Neural cell (in vitro differentiated cells): ENCODE measurements around the gene PCDHGA12. TPM values are rescaled to one million over a fixed set of nuclear protein-coding genes. Genes with fewer than 3 reads are reported as not detected.
"Not testable (repeated sequence)": the region's sequence is repeated elsewhere in the genome, so short reads cannot be mapped to it uniquely, and the experiment has no call there.

ENCODE experiments used
- H2AFZ ChIP-seq: fragments of 200-600, 300-800 bp; sonication (generic), shearing (Covaris generic); 2 replicates; pipeline ENCODE4 v1.6.0; 2014; ENCODE audit warnings: low read depth, mild to moderate bottlenecking, antibody characterized with exemption, low read length, moderate library complexity
- H3F3A ChIP-seq: fragments of 200-600 bp; shearing (Covaris generic); 2 replicates; pipeline ENCODE4 v1.6.1; 2016; ENCODE audit warnings: mild to moderate bottlenecking, moderate library complexity, mixed read lengths, antibody characterized with exemption, low read length; ENCODE audit not compliant: insufficient read depth, poor library complexity, severe bottlenecking
- H3K27ac ChIP-seq: fragments of 200-600, 300-800 bp; sonication (generic), shearing (Covaris generic); 2 replicates; pipeline ENCODE4 v1.5.1; 2014; ENCODE audit warnings: mild to moderate bottlenecking, low read length, moderate library complexity
- H3K27me3 ChIP-seq: fragments of 300-800, 200-600 bp; sonication (generic), shearing (Covaris generic); 2 replicates; pipeline ENCODE4 v1.6.0; 2014; ENCODE audit warnings: mild to moderate bottlenecking, low read depth, low read length, moderate library complexity; ENCODE audit not compliant: insufficient read depth
- H3K36me3 ChIP-seq: fragments of 300-800, 200-600 bp; sonication (generic), shearing (Covaris generic); 2 replicates; pipeline ENCODE4 v1.5.1; 2014; ENCODE audit warnings: mild to moderate bottlenecking, antibody characterized with exemption, low read length, moderate library complexity; ENCODE audit not compliant: insufficient read depth
- H3K4me2 ChIP-seq: fragments of 300-800, 200-600 bp; sonication (generic), shearing (Covaris generic); 2 replicates; pipeline ENCODE4 v1.6.0; 2014; ENCODE audit warnings: mild to moderate bottlenecking, low read length
- H3K4me3 ChIP-seq: fragments of 300-800, 200-600 bp; sonication (generic), shearing (Covaris generic); 2 replicates; pipeline ENCODE4 v1.5.1; 2014; ENCODE audit warnings: mild to moderate bottlenecking, low read length, moderate library complexity
- H3K79me2 ChIP-seq: fragments of 200-600 bp; shearing (Covaris generic); replicated peaks from 2 replicates; pipeline ENCODE4 v1.6.0; 2014; ENCODE audit warnings: mild to moderate bottlenecking, low read length, moderate library complexity; ENCODE audit not compliant: insufficient read depth
- H3K9ac ChIP-seq: fragments of 300-800, 200-600 bp; sonication (generic), shearing (Covaris generic); 2 replicates; pipeline ENCODE4 v1.6.1; 2016; ENCODE audit warnings: mild to moderate bottlenecking, low read length, mixed read lengths
- H3K9me2 ChIP-seq: fragments of 200-600 bp; shearing (Covaris generic); 2 replicates; pipeline ENCODE4 v1.6.1; 2016; ENCODE audit warnings: mild to moderate bottlenecking, low read length, mixed read lengths; ENCODE audit not compliant: insufficient read depth
- H3K9me3 ChIP-seq: fragments of 200-600, 300-800 bp; sonication (generic), shearing (Covaris generic); 2 replicates; pipeline ENCODE4 v1.6.1; 2016; ENCODE audit warnings: mild to moderate bottlenecking, mixed run types, low read length, moderate library complexity, mixed read lengths
- H4K20me1 ChIP-seq: fragments of 200-600 bp; shearing (Covaris generic); 2 replicates; pipeline ENCODE4 v1.6.1; 2016; ENCODE audit warnings: mild to moderate bottlenecking, mixed run types; ENCODE audit not compliant: insufficient read depth
- EP300 ChIP-seq: fragments of 450-650 bp; conservative IDR thresholded peaks from 2 replicates; pipeline ENCODE4 v1.6.1; 2014; ENCODE audit warnings: antibody characterized with exemption, mild to moderate bottlenecking, moderate library complexity; ENCODE audit not compliant: poor library complexity, severe bottlenecking
- EZH2 ChIP-seq: fragments of 200-600, 300-800 bp; shearing (Covaris generic), sonication (generic); IDR thresholded peaks from 2 replicates; pipeline ENCODE4 v1.6.1; 2014; ENCODE audit warnings: antibody characterized with exemption, low read length, borderline replicate concordance, mild to moderate bottlenecking; ENCODE audit not compliant: insufficient read depth, poor library complexity, severe bottlenecking
- MXI1 ChIP-seq: fragments of 450-650 bp; conservative IDR thresholded peaks from 2 replicates; pipeline ENCODE4 v1.6.1; 2014; ENCODE audit warnings: antibody characterized with exemption, mild to moderate bottlenecking; ENCODE audit not compliant: poor library complexity, severe bottlenecking
- POLR2AphosphoS5 ChIP-seq: IDR thresholded peaks from 2 replicates; pipeline ENCODE4 v1.6.1; 2012
- RAD21 ChIP-seq: fragments of 450-650 bp; conservative IDR thresholded peaks from 2 replicates; pipeline ENCODE4 v1.6.1; 2014; ENCODE audit warnings: antibody characterized with exemption, mild to moderate bottlenecking, moderate library complexity
- REST ChIP-seq: IDR thresholded peaks from 2 replicates; pipeline ENCODE4 v1.6.1; 2012; ENCODE audit warnings: borderline replicate concordance
- SMC3 ChIP-seq: fragments of 450-650 bp; conservative IDR thresholded peaks from 2 replicates; pipeline ENCODE4 v1.6.1; 2014; ENCODE audit warnings: antibody characterized with exemption, mild to moderate bottlenecking, moderate library complexity; ENCODE audit not compliant: poor library complexity
- TAF1 ChIP-seq: IDR thresholded peaks from 2 replicates; pipeline ENCODE4 v1.6.1; 2012; ENCODE audit warnings: low read depth
- polyA plus RNA-seq: library from polyadenylated mRNA; depleted of rRNA; stranded (reverse); fragments of >200 nt; gene quantifications from 2 replicates; pipeline ENCODE4 v1.2.3, GENCODE V29; 2014
- TF ChIP-seq, protein P1 (sequence below): fragments of 450-650 bp; IDR thresholded peaks from 2 replicates; pipeline ENCODE4 v1.5.1; 2014; ENCODE audit warnings: antibody characterized with exemption, mild to moderate bottlenecking, moderate library complexity; ENCODE audit not compliant: poor library complexity, severe bottlenecking

The PCDHGA12 gene
- polyA plus RNA-seq, 1 donor from 2014 or later, result 0.11 TPM

GRCh38 chr5:141413540-141414069 lies 16.7 kb upstream of the PCDHGA12 start:
- H3K4me2 ChIP-seq, result no peak overlapping the region
- H3K4me3 ChIP-seq, result peak overlapping the region; percentile 66
- H4K20me1 ChIP-seq, result no peaks in the 10 kb centered on the region
- no peak overlapping the region for H3K9ac ChIP-seq
- peak overlapping the region; percentile 45 for H3K27ac ChIP-seq
- TF ChIP-seq REST (no peak), SMC3 (no peak), MXI1 (no peak), EZH2 (no peak), RAD21 (no peak), TAF1 (no peak), EP300 (no peak), POLR2AphosphoS5 (no peak)
- TF ChIP-seq, protein P1, sequence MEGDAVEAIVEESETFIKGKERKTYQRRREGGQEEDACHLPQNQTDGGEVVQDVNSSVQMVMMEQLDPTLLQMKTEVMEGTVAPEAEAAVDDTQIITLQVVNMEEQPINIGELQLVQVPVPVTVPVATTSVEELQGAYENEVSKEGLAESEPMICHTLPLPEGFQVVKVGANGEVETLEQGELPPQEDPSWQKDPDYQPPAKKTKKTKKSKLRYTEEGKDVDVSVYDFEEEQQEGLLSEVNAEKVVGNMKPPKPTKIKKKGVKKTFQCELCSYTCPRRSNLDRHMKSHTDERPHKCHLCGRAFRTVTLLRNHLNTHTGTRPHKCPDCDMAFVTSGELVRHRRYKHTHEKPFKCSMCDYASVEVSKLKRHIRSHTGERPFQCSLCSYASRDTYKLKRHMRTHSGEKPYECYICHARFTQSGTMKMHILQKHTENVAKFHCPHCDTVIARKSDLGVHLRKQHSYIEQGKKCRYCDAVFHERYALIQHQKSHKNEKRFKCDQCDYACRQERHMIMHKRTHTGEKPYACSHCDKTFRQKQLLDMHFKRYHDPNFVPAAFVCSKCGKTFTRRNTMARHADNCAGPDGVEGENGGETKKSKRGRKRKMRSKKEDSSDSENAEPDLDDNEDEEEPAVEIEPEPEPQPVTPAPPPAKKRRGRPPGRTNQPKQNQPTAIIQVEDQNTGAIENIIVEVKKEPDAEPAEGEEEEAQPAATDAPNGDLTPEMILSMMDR, result no peak
- no peak overlapping the region for H2AFZ ChIP-seq
- peaks cover 81% of the 10 kb centered on the region for H3K9me3 ChIP-seq
- peaks cover 3% of the 10 kb centered on the region for H3F3A ChIP-seq
- peaks cover 66% of the 10 kb centered on the region for H3K79me2 ChIP-seq
- H3K36me3 ChIP-seq, result peaks cover 82% of the 10 kb centered on the region
- no peaks in the 10 kb centered on the region for H3K9me2 ChIP-seq
- H3K27me3 ChIP-seq, result no peaks in the 10 kb centered on the region

- not testable (repeated sequence) for H3K27me3 ChIP-seq, H4K20me1 ChIP-seq, H3K27ac ChIP-seq, H3K9ac ChIP-seq, H2AFZ ChIP-seq, H3K9me2 ChIP-seq, H3F3A ChIP-seq, H3K4me2 ChIP-seq
- peaks cover 81% of the 10 kb centered on the region for H3K9me3 ChIP-seq
- H3K36me3 ChIP-seq, result peaks cover 86% of the 10 kb centered on the region
- H3K4me3 ChIP-seq, result peak overlapping the region; percentile 66
- H3K79me2 ChIP-seq, result peaks cover 70% of the 10 kb centered on the region
Measured at GRCh38 chr5:141414548-141415274, 15.6 kb upstream of the PCDHGA12 start.

GRCh38 chr5:141415275-141415618 lies 15.1 kb upstream of the PCDHGA12 start:
- H3K9me3 ChIP-seq, result peaks cover 80% of the 10 kb centered on the region
- H3K9me2 ChIP-seq, H3K27ac ChIP-seq, H4K20me1 ChIP-seq, H2AFZ ChIP-seq, H3K4me3 ChIP-seq, H3F3A ChIP-seq, H3K9ac ChIP-seq, H3K4me2 ChIP-seq, H3K27me3 ChIP-seq: not testable (repeated sequence)
- H3K36me3 ChIP-seq, result peaks cover 86% of the 10 kb centered on the region
- H3K79me2 ChIP-seq, result peaks cover 72% of the 10 kb centered on the region
